Vagina (tissue), 2 donors: ENCODE measurements around the gene TTC17. TPM values are rescaled to one million over a fixed set of nuclear protein-coding genes. Genes with fewer than 3 reads are reported as not detected.
A peak's percentile ranks its signal among the peaks of the same experiment; 100 is the strongest.

ENCODE experiments used
- DNase-seq, 2 donors: peaks; one replicate each; pipeline ENCODE4 v3.0.0-alpha.2; 2017; ENCODE audit errors: extremely low spot score in 2 of 2
- H3K27ac ChIP-seq: fragments of 200-600 bp; sonication (generic); one replicate; pipeline ENCODE4 v1.5.1; 2019
- H3K27me3 ChIP-seq: fragments of 200-600 bp; sonication (generic); one replicate; pipeline ENCODE4 v1.5.1; 2019
- H3K36me3 ChIP-seq, 2 donors: fragments of 200-600 bp; sonication (generic); one replicate each; pipeline ENCODE4 v1.5.1; 2017 to 2019
- H3K4me1 ChIP-seq: fragments of 200-600 bp; sonication (generic); one replicate; pipeline ENCODE4 v1.5.1; 2019
- H3K4me3 ChIP-seq, 2 donors: fragments of 200-600 bp; sonication (generic); 1 replicate in 1 of 2; 2 replicates in 1 of 2; pipeline ENCODE4 v1.5.1; 2016 to 2019
- H3K9me3 ChIP-seq: fragments of 200-600 bp; sonication (generic); one replicate; pipeline ENCODE4 v1.5.1; 2019
- CTCF ChIP-seq, 3 experiments: fragments of 450-650 bp in 2 of 3; fragments of 200-600 bp in 1 of 3; sonication (generic) in 1 of 3; IDR thresholded peaks; one replicate each; pipeline ENCODE4 v1.5.1; 2017 to 2019; ENCODE audit warnings: antibody characterized with exemption in 3 of 3, mild to moderate bottlenecking in 2 of 3, moderate library complexity in 2 of 3
- POLR2A ChIP-seq, 2 donors: fragments of 450-650 bp; IDR thresholded peaks; one replicate each; pipeline ENCODE4 v1.6.1; 2017; ENCODE audit warnings: antibody characterized with exemption in 2 of 2, mild to moderate bottlenecking in 2 of 2, moderate library complexity in 2 of 2
- POLR2AphosphoS5 ChIP-seq, 2 donors: sonication (generic); formaldehyde crosslinking; IDR thresholded peaks; one replicate each; pipeline ENCODE4 v1.9.0; 2017; ENCODE audit warnings: antibody characterized with exemption in 2 of 2, mild to moderate bottlenecking in 2 of 2, low read depth in 1 of 2; ENCODE audit not compliant: insufficient read depth in 1 of 2
- intact Hi-C: fragments of 100-400 bp; cut with DNase I; formaldehyde crosslinking; loops from one replicate; pipeline ENCODE4 v1.15.1; 2023
- total RNA-seq: library from RNA; depleted of rRNA; stranded (reverse); fragments of >200 nt; gene quantifications from one replicate; pipeline ENCODE4 v1.2.3, GENCODE V29; 2016

Gene TTC17
- total RNA-seq, 1 donor from 2014 or later = 89.9 TPM

DNA sequence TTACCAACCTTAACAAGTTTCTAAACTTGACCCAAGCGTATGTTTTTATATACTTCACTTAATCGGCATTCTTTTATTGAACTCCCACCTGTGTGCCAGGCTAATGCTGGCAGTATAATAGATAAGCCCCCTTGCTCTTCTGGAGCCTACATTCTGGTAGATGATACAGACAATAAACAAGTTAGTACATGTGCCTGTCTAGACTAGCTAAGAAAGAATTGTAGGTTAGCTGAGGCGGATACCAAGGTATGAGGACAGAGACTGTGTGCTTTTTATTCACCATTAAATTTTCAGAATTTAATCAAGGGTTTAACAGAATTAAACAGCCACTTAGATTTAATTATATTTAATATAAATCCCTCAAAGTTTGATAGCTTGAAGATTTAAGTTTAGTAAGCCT, 45.7 kb downstream of the TTC17 start:
- Histone ChIP-seq H3K27ac (no peak overlapping the region), H3K4me3 (no peak overlapping the region), H3K36me3 (peaks cover 2 to 73% of the 10 kb centered on the region in 2 donors), H3K9me3 (no peaks in the 10 kb centered on the region), H3K27me3 (no peaks in the 10 kb centered on the region), H3K4me1 (no peaks in the 10 kb centered on the region)
- intact Hi-C loops = no loop called here
- no peak for DNase-seq
- TF ChIP-seq CTCF (IDR thresholded peaks at IDR 0.05) (no peak), POLR2AphosphoS5 (IDR thresholded peaks at IDR 0.05; ENCODE audit: insufficient read depth in 1 of 2, low read depth in 1 of 2) (no peak)

DNA sequence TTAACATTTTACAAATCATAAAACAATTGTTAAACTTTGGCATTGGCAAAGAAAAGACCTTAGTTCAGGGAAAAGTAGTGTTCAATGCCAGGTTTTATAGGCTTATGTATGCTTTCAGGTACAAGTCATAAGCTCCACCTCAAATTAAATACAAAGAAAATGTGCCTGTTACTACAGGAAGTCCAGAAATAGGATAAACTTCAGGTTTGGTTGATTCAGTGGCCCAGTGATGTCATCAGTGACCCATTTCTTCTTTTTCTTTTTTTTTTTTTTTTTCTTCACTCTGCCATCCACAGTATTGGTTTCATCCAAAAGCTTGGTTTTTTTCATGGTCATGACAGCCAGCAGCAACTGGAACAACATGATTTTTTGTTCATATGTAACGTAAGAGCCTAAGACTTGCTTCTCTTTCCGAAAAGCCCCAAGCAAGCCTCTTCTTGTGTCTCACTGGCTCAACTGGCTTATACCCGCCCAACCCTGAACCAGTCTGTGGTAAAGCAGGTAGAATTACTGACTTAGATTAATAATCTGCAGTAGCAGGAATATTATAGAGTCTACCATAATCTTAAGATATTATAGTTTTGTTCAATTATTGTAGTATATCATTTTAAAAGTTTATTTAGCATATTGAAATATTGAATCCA, 46.2 kb downstream of the TTC17 start:
- Histone ChIP-seq H3K27me3 (no peaks in the 10 kb centered on the region), H3K27ac (no peak overlapping the region), H3K4me1 (no peaks in the 10 kb centered on the region), H3K4me3 (no peak overlapping the region), H3K9me3 (no peaks in the 10 kb centered on the region), H3K36me3 (peaks cover 2 to 67% of the 10 kb centered on the region in 2 donors)
- DNase-seq = no peak
- intact Hi-C loops = no loop called here
- TF ChIP-seq CTCF (IDR thresholded peaks at IDR 0.05) = no peak
- TF ChIP-seq POLR2AphosphoS5 (IDR thresholded peaks at IDR 0.05; ENCODE audit: insufficient read depth in 1 of 2, low read depth in 1 of 2) = no peak
- TF ChIP-seq POLR2A (IDR thresholded peaks at IDR 0.05) = no peak

DNA sequence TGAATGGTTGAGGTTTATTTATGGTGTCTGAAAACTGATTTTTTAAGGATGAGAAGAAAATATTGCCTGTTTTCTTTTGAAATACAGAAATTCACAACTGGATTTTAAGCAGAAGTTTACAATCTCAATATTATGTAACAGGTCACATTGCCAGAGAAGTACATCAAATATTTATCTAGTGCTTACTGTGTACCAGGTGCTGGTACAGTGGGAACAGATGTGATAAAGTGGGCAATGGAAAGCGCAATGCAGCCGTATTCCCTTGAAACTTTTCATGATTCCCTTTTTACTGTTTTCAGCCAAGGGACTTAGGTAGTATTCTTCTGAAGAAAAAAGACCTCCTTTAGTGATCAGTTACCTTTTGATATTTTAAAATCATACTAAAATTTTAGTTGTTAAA, 49.6 kb downstream of the TTC17 start:
- Histone ChIP-seq H3K9me3 (no peaks in the 10 kb centered on the region), H3K27me3 (no peaks in the 10 kb centered on the region), H3K36me3 (peaks cover 2 to 73% of the 10 kb centered on the region in 2 donors), H3K27ac (no peak overlapping the region), H3K4me3 (no peak overlapping the region), H3K4me1 (no peaks in the 10 kb centered on the region)
- TF ChIP-seq POLR2A (IDR thresholded peaks at IDR 0.05) = no peak
- TF ChIP-seq CTCF (IDR thresholded peaks at IDR 0.05) = no peak
- no peak for TF ChIP-seq POLR2AphosphoS5 (IDR thresholded peaks at IDR 0.05; ENCODE audit: insufficient read depth in 1 of 2, low read depth in 1 of 2)
- no peak for DNase-seq
- intact Hi-C loops = no loop called here

- TF ChIP-seq CTCF (IDR thresholded peaks at IDR 0.05) = no peak
- peak in 1 of 2 donors; percentile 25 for TF ChIP-seq POLR2AphosphoS5 (IDR thresholded peaks at IDR 0.05; ENCODE audit: insufficient read depth in 1 of 2, low read depth in 1 of 2)
- Histone ChIP-seq H3K36me3 (peaks cover 2 to 67% of the 10 kb centered on the region in 2 donors), H3K9me3 (no peaks in the 10 kb centered on the region), H3K27ac (no peak overlapping the region), H3K27me3 (no peaks in the 10 kb centered on the region), H3K4me3 (no peak overlapping the region), H3K4me1 (no peaks in the 10 kb centered on the region)
- intact Hi-C loops = no loop called here
- DNase-seq = no peak
Observed at GRCh38 chr11:43410394-43410793, 51.7 kb downstream of the TTC17 start.

DNA sequence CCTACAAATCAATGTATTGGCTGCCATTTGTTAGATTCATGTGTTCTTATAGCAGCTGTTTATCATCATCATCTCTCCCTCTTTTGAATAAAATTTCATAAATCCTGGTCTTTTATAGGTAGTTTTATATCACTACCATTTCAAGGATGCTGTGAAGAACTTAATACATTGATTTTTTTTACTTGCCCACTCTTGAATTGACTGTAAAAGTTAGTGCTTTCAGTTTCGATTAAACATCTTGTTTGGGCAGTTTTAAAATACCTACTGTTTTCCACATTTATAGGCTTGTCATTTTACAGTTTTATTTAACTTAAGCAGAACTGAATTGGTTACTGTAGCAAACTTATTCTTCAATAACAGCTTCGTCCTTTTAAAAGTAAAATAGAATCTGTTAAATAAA, 59.5 kb downstream of the TTC17 start:
- peaks cover 0 to 45% of the 10 kb centered on the region in 2 donors for H3K36me3 ChIP-seq
- intact Hi-C loops = no loop called here
- H3K9me3 ChIP-seq = no peaks in the 10 kb centered on the region
- H3K27me3 ChIP-seq = no peaks in the 10 kb centered on the region
- DNase-seq = no peak
- H3K4me3 ChIP-seq = no peak overlapping the region
- H3K4me1 ChIP-seq = no peaks in the 10 kb centered on the region
- TF ChIP-seq POLR2AphosphoS5 (IDR thresholded peaks at IDR 0.05; ENCODE audit: insufficient read depth in 1 of 2, low read depth in 1 of 2) (no peak), CTCF (IDR thresholded peaks at IDR 0.05) (no peak), POLR2A (IDR thresholded peaks at IDR 0.05) (no peak)
- H3K27ac ChIP-seq = no peak overlapping the region
